A549 (cell line): ENCODE results near the gene GPR55. TPM values are rescaled to one million over a fixed set of nuclear protein-coding genes. Genes with fewer than 3 reads are reported as not detected.

Experiments used
- ATAC-seq, 2 experiments: fragments of 200-7000 bp in 1 of 2; fragments of >200 bp in 1 of 2; cut with Nextera tagmentation in 1 of 2; cut with Tn5 transposase in 1 of 2; 3 replicates each; pipeline versions ENCODE4 v1.8.0 to v1.9.1; 2018 to 2020; ENCODE audit warnings: mild to moderate bottlenecking in 1 of 2, moderate library complexity in 1 of 2
- CTCF ChIA-PET: fragments of 300-600 bp; sonication (Branson Sonifier 250); formaldehyde crosslinking; extraction: SDS; loops from one replicate; lab custom pipeline; 2021; ENCODE audit warnings: antibody characterized with exemption, inconsistent platforms; lab: Yijun Ruan, JAX
- POLR2A ChIA-PET: fragments of 350-600 bp; formaldehyde crosslinking; extraction: SDS; loops from one replicate; lab custom pipeline; 2021; ENCODE audit warnings: antibody characterized with exemption, inconsistent platforms; lab: Yijun Ruan, JAX
- DNase-seq, 2 experiments: peaks; one replicate each; pipeline versions ENCODE4 v3.0.0 to v3.0.0-alpha.2; 2011 to 2016; ENCODE audit warnings: low read depth in 1 of 2, low spot score in 1 of 2
- FAIRE-seq: peaks from 2 replicates; lab custom pipeline; 2011; peaks lifted over from hg19 to GRCh38; lab: Jason Lieb, UNC
- H3K27ac ChIP-seq, 2 experiments: fragments of >200 bp; sonication (Bioruptor Twin); formaldehyde crosslinking; 3 replicates each; pipeline ENCODE4 v1.5.1; 2016 to 2017
- H3K4me1 ChIP-seq: fragments of >200 bp; sonication (Bioruptor Twin); formaldehyde crosslinking; 3 replicates; pipeline ENCODE4 v1.6.1; 2016
- H3K4me2 ChIP-seq: fragments of >200 bp; sonication (Bioruptor Twin); formaldehyde crosslinking; 3 replicates; pipeline ENCODE4 v1.6.1; 2016
- H3K4me3 ChIP-seq: fragments of >200 bp; sonication (Bioruptor Twin); formaldehyde crosslinking; 3 replicates; pipeline ENCODE4 v1.5.1; 2016
- H3K9me3 ChIP-seq: fragments of >200 bp; sonication (Bioruptor Twin); formaldehyde crosslinking; 3 replicates; pipeline ENCODE4 v1.6.1; 2016
- CBX2 ChIP-seq: fragments of 200-600 bp; sonication (generic); IDR thresholded peaks from 2 replicates; pipeline ENCODE4 v1.6.1; 2016; ENCODE audit warnings: low read depth, mild to moderate bottlenecking, borderline replicate concordance
- CBX8 ChIP-seq: fragments of 200-600 bp; sonication (generic); IDR thresholded peaks from 2 replicates; pipeline ENCODE4 v1.6.1; 2016
- CHD4 ChIP-seq: fragments of 200-600 bp; sonication (generic); IDR thresholded peaks from 2 replicates; pipeline ENCODE4 v1.6.1; 2016; ENCODE audit warnings: antibody characterized with exemption, mild to moderate bottlenecking, borderline replicate concordance
- CTCF ChIP-seq: fragments of >200 bp; sonication (Bioruptor Twin); formaldehyde crosslinking; IDR thresholded peaks from 3 replicates; pipeline ENCODE4 v1.5.1; 2016
- FOSB ChIP-seq: fragments of 250-450 bp; sonication (Bioruptor Pico); IDR thresholded peaks from 2 replicates; pipeline ENCODE4 v1.5.0; 2020; ENCODE audit warnings: mild to moderate bottlenecking, moderate library complexity
- FOSL2 ChIP-seq, 2 experiments: fragments of 450-650 bp in 1 of 2; fragments of >200 bp in 1 of 2; sonication (Bioruptor Twin) in 1 of 2; formaldehyde crosslinking; IDR thresholded peaks; 2 replicates each; pipeline versions ENCODE4 v1.5.0 to v1.6.1; 2016 to 2020; ENCODE audit warnings: mild to moderate bottlenecking in 1 of 2, moderate library complexity in 1 of 2
- GATA3 ChIP-seq: IDR thresholded peaks from 2 replicates; pipeline ENCODE4 v1.6.1; 2012; ENCODE audit warnings: borderline replicate concordance
- HOXA7 ChIP-seq: fragments of 250-450 bp; sonication (Bioruptor Pico); IDR thresholded peaks from 2 replicates; pipeline ENCODE4 v1.5.0; 2020; ENCODE audit warnings: mild to moderate bottlenecking, moderate library complexity
- HOXB13 ChIP-seq: fragments of 250-450 bp; sonication (Bioruptor Pico); IDR thresholded peaks from 2 replicates; pipeline ENCODE4 v1.5.0; 2020; ENCODE audit warnings: low read depth, mild to moderate bottlenecking, moderate library complexity
- JUN ChIP-seq, 2 experiments: fragments of >200 bp; sonication (Bioruptor Twin); formaldehyde crosslinking; IDR thresholded peaks; 2 replicates in 1 of 2; 3 replicates in 1 of 2; pipeline ENCODE4 v1.6.1; 2016 to 2017
- KDM1A ChIP-seq: fragments of 200-600 bp; sonication (generic); IDR thresholded peaks from 2 replicates; pipeline ENCODE4 v1.6.1; 2016; ENCODE audit warnings: low read depth, mild to moderate bottlenecking
- MAFK ChIP-seq: fragments of 450-650 bp; IDR thresholded peaks from 2 replicates; pipeline ENCODE4 v1.6.1; 2014; ENCODE audit not compliant: partially characterized antibody
- NFE2L2 ChIP-seq: fragments of 150-350 bp; conservative IDR thresholded peaks from 2 replicates; pipeline ENCODE4 v1.6.1; 2014; ENCODE audit warnings: low read length
- NPAS2 ChIP-seq: fragments of 250-450 bp; sonication (Bioruptor Pico); IDR thresholded peaks from 2 replicates; pipeline ENCODE4 v1.8.0; 2022; ENCODE audit warnings: mild to moderate bottlenecking, moderate library complexity, borderline replicate concordance
- PHF8 ChIP-seq: fragments of 200-600 bp; sonication (generic); IDR thresholded peaks from 2 replicates; pipeline ENCODE4 v1.6.1; 2016; ENCODE audit warnings: low read depth, mild to moderate bottlenecking, antibody characterized with exemption, moderate library complexity, borderline replicate concordance
- POLR2AphosphoS2 ChIP-seq: conservative IDR thresholded peaks from 2 replicates; pipeline ENCODE4 v1.6.1; 2012; ENCODE audit warnings: low read length, improper control_type of control experiment, inconsistent platforms
- RAD21 ChIP-seq, 2 experiments: fragments of >200 bp in 1 of 2; sonication (Bioruptor Twin) in 1 of 2; formaldehyde crosslinking in 1 of 2; IDR thresholded peaks in 1 of 2; conservative IDR thresholded peaks in 1 of 2; 2 replicates in 1 of 2; 3 replicates in 1 of 2; pipeline ENCODE4 v1.6.1; 2012 to 2018; ENCODE audit warnings: inconsistent platforms in 1 of 2
- RARB ChIP-seq: fragments of 250-450 bp; sonication (Bioruptor Pico); IDR thresholded peaks from 2 replicates; pipeline ENCODE4 v1.8.0; 2021; ENCODE audit warnings: mild to moderate bottlenecking, moderate library complexity
- RCOR1 ChIP-seq: fragments of 150-350 bp; IDR thresholded peaks from 2 replicates; pipeline ENCODE4 v1.6.1; 2014; ENCODE audit warnings: antibody characterized with exemption, low read length, low read depth
- RFX5 ChIP-seq: fragments of 450-650 bp; IDR thresholded peaks from 2 replicates; pipeline ENCODE4 v1.7.1; 2014; ENCODE audit warnings: antibody characterized with exemption, mild to moderate bottlenecking, moderate library complexity
- RNF2 ChIP-seq: fragments of 200-600 bp; sonication (generic); IDR thresholded peaks from 2 replicates; pipeline ENCODE4 v1.6.1; 2016; ENCODE audit warnings: low read depth, mild to moderate bottlenecking, antibody characterized with exemption, moderate library complexity, borderline replicate concordance
- USF2 ChIP-seq: fragments of 450-650 bp; IDR thresholded peaks from 2 replicates; pipeline ENCODE4 v1.6.1; 2014; ENCODE audit warnings: antibody characterized with exemption
- ZNF302 ChIP-seq: fragments of 250-450 bp; sonication (Bioruptor Pico); IDR thresholded peaks from 2 replicates; pipeline ENCODE4 v1.9.0; 2021; ENCODE audit warnings: inconsistent platforms, mild to moderate bottlenecking, moderate library complexity
- WGBS: methylation state at CpG from one replicate; pipeline ENCODE4 v1.1.6; 2017; ENCODE audit errors: missing lambda C conversion rate; 5-methylcytosine and 5-hydroxymethylcytosine counted together
- polyA plus RNA-seq, 4 experiments: library from polyadenylated mRNA; depleted of rRNA in 3 of 4; stranded (reverse); fragments of >200 nt; fragmentation: RNase III in 1 of 4; extraction: RNeasy Plus Mini Kit Qiagen cat#74134 plus additional on column Dnase treatment in 1 of 4; gene quantifications; 2 replicates in 3 of 4; 3 replicates in 1 of 4; pipeline ENCODE4 v1.2.3, GENCODE V29; 2011 to 2017
- TF ChIP-seq, protein P1 (sequence below): fragments of 250-450 bp; sonication (Bioruptor Pico); IDR thresholded peaks from 2 replicates; pipeline ENCODE4 v1.5.0; 2020; ENCODE audit warnings: low read depth, mild to moderate bottlenecking, moderate library complexity
- TF ChIP-seq, protein P2 (sequence below): fragments of 200-600 bp; sonication (generic); IDR thresholded peaks from 2 replicates; pipeline ENCODE4 v1.6.1; 2016; ENCODE audit warnings: antibody characterized with exemption, mild to moderate bottlenecking, moderate library complexity

Gene GPR55
- polyA plus RNA-seq, 2 of the 4 experiments (the other 2 are of a cell fraction): not detected

GRCh38 chr2:230942371-230942770 lies 17.3 kb upstream of the GPR55 start:
- ATAC-seq (peak in 1 of 2 experiments; percentile 34; a peak in 3 of 6 replicates), FAIRE-seq (no peak), DNase-seq (no peak)
- no peak overlapping the region for H3K4me3 ChIP-seq
- WGBS: 23% methylated on average over 2 of the region's 3 CpGs
- CTCF ChIA-PET: interaction anchor here (1.2 to 3.1 kb wide), 2 partner anchors 45 to 118 kb away, joined by 3 to 19 read pairs; no protein-coding TSS in a partner anchor
- POLR2A ChIA-PET: no interaction called here
- no peaks in the 10 kb centered on the region for H3K4me1 ChIP-seq
- H3K9me3 ChIP-seq: peaks cover 8% of the 10 kb centered on the region; the same call in 2 of the 3 replicates
- H3K4me2 ChIP-seq: no peak overlapping the region
- H3K27ac ChIP-seq: no peak overlapping the region
- TF ChIP-seq CTCF (no peak), NPAS2 (CRISPR knock-in tag) (no peak), GATA3 (no peak), NFE2L2 (no peak), FOSL2 (IDR thresholded peaks at IDR 0.05) (no peak), FOSL2 (CRISPR knock-in tag; IDR thresholded peaks at IDR 0.05) (no peak), RARB (CRISPR knock-in tag) (no peak), CHD4 (no peak), CBX8 (no peak), RCOR1 (no peak), HOXB13 (CRISPR knock-in tag) (no peak), JUN (IDR thresholded peaks at IDR 0.05) (no peak), CBX2 (no peak), POLR2AphosphoS2 (no peak), RNF2 (no peak), RAD21 (conservative IDR thresholded peaks at IDR 0.05 in 1 of 2, IDR thresholded peaks at IDR 0.05 in 1 of 2) (no peak)
- TF ChIP-seq, protein P1, sequence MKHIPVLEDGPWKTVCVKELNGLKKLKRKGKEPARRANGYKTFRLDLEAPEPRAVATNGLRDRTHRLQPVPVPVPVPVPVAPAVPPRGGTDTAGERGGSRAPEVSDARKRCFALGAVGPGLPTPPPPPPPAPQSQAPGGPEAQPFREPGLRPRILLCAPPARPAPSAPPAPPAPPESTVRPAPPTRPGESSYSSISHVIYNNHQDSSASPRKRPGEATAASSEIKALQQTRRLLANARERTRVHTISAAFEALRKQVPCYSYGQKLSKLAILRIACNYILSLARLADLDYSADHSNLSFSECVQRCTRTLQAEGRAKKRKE (CRISPR knock-in tag): no peak

DNA sequence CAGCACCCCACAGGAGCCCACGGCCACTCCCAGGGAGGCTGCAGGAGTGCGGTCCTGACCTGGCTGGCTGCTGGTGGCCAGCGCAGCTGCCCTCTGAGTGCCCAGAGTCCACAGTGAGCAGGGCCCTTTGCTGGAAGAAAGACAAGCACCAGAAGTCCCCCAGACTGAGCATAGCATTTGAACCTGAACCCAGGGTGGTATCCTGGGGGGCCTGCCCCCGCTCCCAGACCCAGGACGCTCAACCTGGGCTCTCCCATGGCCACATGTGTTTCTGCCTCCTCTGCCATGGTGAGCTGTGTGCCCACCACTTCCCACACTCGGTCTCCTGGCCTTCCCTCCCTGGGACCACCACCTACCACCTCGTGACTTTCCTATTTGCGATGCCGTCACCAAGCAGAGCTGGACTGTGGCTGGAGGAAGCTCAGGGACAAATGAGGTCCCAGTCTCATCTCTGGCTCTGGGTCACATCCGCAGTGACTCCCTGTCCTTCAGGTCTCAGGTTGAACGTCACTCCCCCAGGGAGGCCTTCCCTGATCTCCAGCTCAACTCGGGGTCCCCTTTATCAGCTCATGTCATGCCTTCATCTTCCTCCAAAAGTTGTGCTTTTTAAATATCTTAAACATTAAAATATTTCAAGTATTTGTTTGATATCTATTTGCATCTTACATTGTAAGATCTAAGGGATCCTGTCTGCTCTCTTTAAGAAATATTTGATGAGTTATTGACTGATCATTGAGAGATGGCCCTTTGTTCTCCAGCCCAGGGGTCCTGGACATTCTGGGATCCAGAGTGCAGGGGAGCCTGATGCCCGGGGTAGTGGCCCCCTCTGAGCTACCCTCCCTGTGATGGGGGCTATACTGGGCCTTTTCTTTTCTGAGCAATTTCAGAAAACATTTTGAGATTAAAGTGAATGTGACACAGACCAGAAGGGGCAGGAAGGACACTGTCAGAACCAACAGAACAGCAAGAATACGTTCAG lies 16.4 kb upstream of the GPR55 start:
- ChIA-PET POLR2A (no interaction called here), CTCF (interaction anchor here (0.5 to 3.1 kb wide), 4 partner anchors 15 to 117 kb away, joined by 3 to 19 read pairs (median 3); no protein-coding TSS in a partner anchor)
- DNase-seq (no peak), ATAC-seq (no peak), FAIRE-seq (no peak)
- H3K4me1 ChIP-seq: no peaks in the 10 kb centered on the region
- no peak overlapping the region for H3K4me3 ChIP-seq
- TF ChIP-seq HOXA7 (CRISPR knock-in tag): no peak
- TF ChIP-seq, all 56 proteins: peak for 0
- no peak overlapping the region for H3K27ac ChIP-seq
- H3K4me2 ChIP-seq: no peak overlapping the region
- peaks cover 16% of the 10 kb centered on the region for H3K9me3 ChIP-seq
- 45% methylated on average over 13 of the region's 14 CpGs for whole genome bisulfite sequencing

DNA sequence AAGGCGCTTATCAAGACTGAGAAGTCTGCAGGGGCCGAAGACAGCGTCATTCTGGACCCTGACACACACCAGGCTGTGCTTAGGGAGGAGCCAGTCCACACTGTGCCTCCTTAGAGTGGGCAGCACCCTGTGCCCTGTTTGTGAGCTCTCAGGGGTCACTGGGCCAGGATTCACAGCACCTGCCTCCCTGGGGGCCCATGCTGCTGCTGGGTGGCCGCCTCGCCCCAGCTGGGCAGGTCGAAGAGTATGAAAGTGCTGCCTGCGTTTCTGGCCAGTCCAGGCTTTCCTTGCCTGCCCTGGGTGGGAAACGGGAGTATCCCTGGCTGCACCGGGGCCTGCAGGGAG lies 15.4 kb upstream of the GPR55 start:
- ATAC-seq: no peak; a peak in 2 of 6 replicates
- FAIRE-seq: no peak
- Histone ChIP-seq H3K4me3 (no peak overlapping the region), H3K4me1 (no peaks in the 10 kb centered on the region), H3K27ac (no peak overlapping the region), H3K9me3 (peaks cover 17% of the 10 kb centered on the region), H3K4me2 (no peak overlapping the region)
- ChIA-PET CTCF (interaction anchor here (0.5 to 3.1 kb wide), 3 partner anchors 14 to 47 kb away, joined by 3 to 19 read pairs (median 3); no protein-coding TSS in a partner anchor), POLR2A (no interaction called here)
- no peak for DNase-seq
- WGBS: 72% methylated on average over 9 of the region's 9 CpGs
- TF ChIP-seq FOSB (CRISPR knock-in tag): no peak
- TF ChIP-seq CBX2: no peak
- no peak for TF ChIP-seq HOXA7 (CRISPR knock-in tag)
- TF ChIP-seq RFX5: no peak
- no peak for TF ChIP-seq MAFK
- TF ChIP-seq, protein P2, sequence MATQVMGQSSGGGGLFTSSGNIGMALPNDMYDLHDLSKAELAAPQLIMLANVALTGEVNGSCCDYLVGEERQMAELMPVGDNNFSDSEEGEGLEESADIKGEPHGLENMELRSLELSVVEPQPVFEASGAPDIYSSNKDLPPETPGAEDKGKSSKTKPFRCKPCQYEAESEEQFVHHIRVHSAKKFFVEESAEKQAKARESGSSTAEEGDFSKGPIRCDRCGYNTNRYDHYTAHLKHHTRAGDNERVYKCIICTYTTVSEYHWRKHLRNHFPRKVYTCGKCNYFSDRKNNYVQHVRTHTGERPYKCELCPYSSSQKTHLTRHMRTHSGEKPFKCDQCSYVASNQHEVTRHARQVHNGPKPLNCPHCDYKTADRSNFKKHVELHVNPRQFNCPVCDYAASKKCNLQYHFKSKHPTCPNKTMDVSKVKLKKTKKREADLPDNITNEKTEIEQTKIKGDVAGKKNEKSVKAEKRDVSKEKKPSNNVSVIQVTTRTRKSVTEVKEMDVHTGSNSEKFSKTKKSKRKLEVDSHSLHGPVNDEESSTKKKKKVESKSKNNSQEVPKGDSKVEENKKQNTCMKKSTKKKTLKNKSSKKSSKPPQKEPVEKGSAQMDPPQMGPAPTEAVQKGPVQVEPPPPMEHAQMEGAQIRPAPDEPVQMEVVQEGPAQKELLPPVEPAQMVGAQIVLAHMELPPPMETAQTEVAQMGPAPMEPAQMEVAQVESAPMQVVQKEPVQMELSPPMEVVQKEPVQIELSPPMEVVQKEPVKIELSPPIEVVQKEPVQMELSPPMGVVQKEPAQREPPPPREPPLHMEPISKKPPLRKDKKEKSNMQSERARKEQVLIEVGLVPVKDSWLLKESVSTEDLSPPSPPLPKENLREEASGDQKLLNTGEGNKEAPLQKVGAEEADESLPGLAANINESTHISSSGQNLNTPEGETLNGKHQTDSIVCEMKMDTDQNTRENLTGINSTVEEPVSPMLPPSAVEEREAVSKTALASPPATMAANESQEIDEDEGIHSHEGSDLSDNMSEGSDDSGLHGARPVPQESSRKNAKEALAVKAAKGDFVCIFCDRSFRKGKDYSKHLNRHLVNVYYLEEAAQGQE: no peak
- TF ChIP-seq FOSL2 (IDR thresholded peaks at IDR 0.05): no peak
- no peak for TF ChIP-seq FOSL2 (CRISPR knock-in tag; IDR thresholded peaks at IDR 0.05)
- no peak for TF ChIP-seq KDM1A
- TF ChIP-seq USF2: no peak
- no peak for TF ChIP-seq ZNF302
- no peak for TF ChIP-seq PHF8
